ENCODE measurements around the gene OSMR. TPM values are rescaled to one million over a fixed set of nuclear protein-coding genes. Genes with fewer than 3 reads are reported as not detected.

The OSMR gene
- total and polyA plus RNA-seq, 2 donors from 2014 or later: 12.9 to 118 TPM

GRCh38 chr5:38808666-38809343 lies 37.0 kb upstream of the OSMR start:
- peaks cover 0 to 2% (median 2%) of the 10 kb centered on the region in 3 donors for H3K4me1 ChIP-seq (ENCODE audit: control insufficient read depth in 2 of 3, insufficient read depth in 2 of 3, low read depth in 1 of 3, low read length in 3 of 3)
- no peak for TF ChIP-seq CTCF (IDR thresholded peaks at IDR 0.05; ENCODE audit: borderline replicate concordance, extremely low read depth, insufficient read depth)
- no peak for FAIRE-seq
- no peak overlapping the region for H3K4me3 ChIP-seq (ENCODE audit: low read length in 3 of 3)
- H3K9ac ChIP-seq (ENCODE audit: low read length in 3 of 3): no peak overlapping the region
- intact Hi-C loops (cut with DNase I): loop anchor here (10.0 kb wide), 1 partner anchor 364 kb away; no protein-coding TSS in a partner anchor
- no peaks in the 10 kb centered on the region for H3K36me3 ChIP-seq (ENCODE audit: control insufficient read depth in 2 of 3, insufficient read depth in 3 of 3, low read length in 3 of 3)
- peak in 1 of 5 donors; percentile 84 for DNase-seq
- no peaks in the 10 kb centered on the region for H3K27me3 ChIP-seq (ENCODE audit: control insufficient read depth, insufficient read depth, low read length)
- H3K27ac ChIP-seq (ENCODE audit: low read depth in 2 of 2, low read length in 2 of 2): no peak overlapping the region
- no peaks in the 10 kb centered on the region for H3K9me3 ChIP-seq (ENCODE audit: control insufficient read depth in 2 of 3, insufficient read depth in 1 of 3, low read length in 3 of 3)

GRCh38 chr5:38809388-38810359 lies 36.1 kb upstream of the OSMR start:
- Histone ChIP-seq H3K9ac (ENCODE audit: low read length in 3 of 3) (no peak overlapping the region), H3K36me3 (ENCODE audit: control insufficient read depth in 2 of 3, insufficient read depth in 3 of 3, low read length in 3 of 3) (no peaks in the 10 kb centered on the region), H3K4me3 (ENCODE audit: low read length in 3 of 3) (no peak overlapping the region), H3K9me3 (ENCODE audit: control insufficient read depth in 2 of 3, insufficient read depth in 1 of 3, low read length in 3 of 3) (no peaks in the 10 kb centered on the region), H3K4me1 (ENCODE audit: control insufficient read depth in 2 of 3, insufficient read depth in 2 of 3, low read depth in 1 of 3, low read length in 3 of 3) (peaks cover 0 to 2% (median 2%) of the 10 kb centered on the region in 3 donors), H3K27ac (ENCODE audit: low read depth in 2 of 2, low read length in 2 of 2) (peak overlapping the region in 1 of 2 donors; percentile 13), H3K27me3 (ENCODE audit: control insufficient read depth, insufficient read depth, low read length) (no peaks in the 10 kb centered on the region)
- peak; percentile 93 to 98 (median 94) for DNase-seq
- intact Hi-C loops (cut with DNase I): loop anchor here (10.0 kb wide), 1 partner anchor 365 kb away; no protein-coding TSS in a partner anchor
- peak; percentile 6 for FAIRE-seq
- TF ChIP-seq CTCF (IDR thresholded peaks at IDR 0.05; ENCODE audit: borderline replicate concordance, extremely low read depth, insufficient read depth): peak; percentile 81

GRCh38 chr5:38814879-38815278 lies 30.9 kb upstream of the OSMR start:
- FAIRE-seq: no peak

More at GRCh38 chr5:38814879-38815278, 30.9 kb upstream of the OSMR start:
- no peak overlapping the region for H3K4me3 ChIP-seq (ENCODE audit: low read length in 3 of 3)
- no peak overlapping the region for H3K27ac ChIP-seq (ENCODE audit: low read depth in 2 of 2, low read length in 2 of 2)
- no peaks in the 10 kb centered on the region for H3K27me3 ChIP-seq (ENCODE audit: control insufficient read depth, insufficient read depth, low read length)
- intact Hi-C loops (cut with DNase I): no loop called here
- H3K9ac ChIP-seq (ENCODE audit: low read length in 3 of 3): no peak overlapping the region
- no peak for TF ChIP-seq CTCF (IDR thresholded peaks at IDR 0.05; ENCODE audit: borderline replicate concordance, extremely low read depth, insufficient read depth)
- no peaks in the 10 kb centered on the region for H3K36me3 ChIP-seq (ENCODE audit: control insufficient read depth in 2 of 3, insufficient read depth in 3 of 3, low read length in 3 of 3)
- no peak for DNase-seq
- no peaks in the 10 kb centered on the region for H3K4me1 ChIP-seq (ENCODE audit: control insufficient read depth in 2 of 3, insufficient read depth in 2 of 3, low read depth in 1 of 3, low read length in 3 of 3)
- H3K9me3 ChIP-seq (ENCODE audit: control insufficient read depth in 2 of 3, insufficient read depth in 1 of 3, low read length in 3 of 3): no peaks in the 10 kb centered on the region
